HG02840 (cell line): ENCODE measurements around the gene SLC26A5.

ENCODE experiments used
- ATAC-seq: cut with Tn5 transposase; IDR thresholded peaks from one replicate; pipeline ENCODE4 v1.9.1; 2021; ENCODE audit warnings: mild to moderate bottlenecking, moderate library complexity, moderate number of reproducible peaks; ENCODE audit not compliant: unreplicated experiment, low FRiP score

SLC26A5 gene

DNA sequence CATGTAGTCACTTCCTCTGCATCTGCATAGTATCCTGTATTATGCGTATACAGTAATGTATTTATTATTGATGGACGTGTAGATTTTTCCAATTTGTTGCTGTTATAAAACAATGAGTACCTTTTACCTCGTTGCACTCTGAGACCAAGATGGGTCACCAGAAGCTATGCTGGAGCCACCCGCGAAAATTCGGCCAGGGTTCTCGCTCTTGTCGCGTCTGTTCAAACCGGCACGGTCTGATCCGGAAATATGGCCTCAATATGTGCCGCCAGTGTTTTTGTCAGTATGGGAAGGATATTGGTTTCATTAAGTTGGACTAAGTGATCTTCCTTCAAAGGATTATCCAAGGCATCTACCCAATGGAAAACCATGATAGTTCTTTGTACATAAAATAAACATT is 97.6 kb downstream of the SLC26A5 start:
- no peak for ATAC-seq

GRCh38 chr7:103347507-103348267 is 98.3 kb downstream of the SLC26A5 start, which contains the start of gene PSMC2:
TSS of gene PSMC2 (plus strand) at chr7:103347643. CDS start at chr7:103347712, 69 bp downstream.
- ATAC-seq: peak; percentile 53

- no peak for ATAC-seq
Observed at GRCh38 chr7:103346396-103346795, 99.6 kb downstream of the SLC26A5 start.

DNA sequence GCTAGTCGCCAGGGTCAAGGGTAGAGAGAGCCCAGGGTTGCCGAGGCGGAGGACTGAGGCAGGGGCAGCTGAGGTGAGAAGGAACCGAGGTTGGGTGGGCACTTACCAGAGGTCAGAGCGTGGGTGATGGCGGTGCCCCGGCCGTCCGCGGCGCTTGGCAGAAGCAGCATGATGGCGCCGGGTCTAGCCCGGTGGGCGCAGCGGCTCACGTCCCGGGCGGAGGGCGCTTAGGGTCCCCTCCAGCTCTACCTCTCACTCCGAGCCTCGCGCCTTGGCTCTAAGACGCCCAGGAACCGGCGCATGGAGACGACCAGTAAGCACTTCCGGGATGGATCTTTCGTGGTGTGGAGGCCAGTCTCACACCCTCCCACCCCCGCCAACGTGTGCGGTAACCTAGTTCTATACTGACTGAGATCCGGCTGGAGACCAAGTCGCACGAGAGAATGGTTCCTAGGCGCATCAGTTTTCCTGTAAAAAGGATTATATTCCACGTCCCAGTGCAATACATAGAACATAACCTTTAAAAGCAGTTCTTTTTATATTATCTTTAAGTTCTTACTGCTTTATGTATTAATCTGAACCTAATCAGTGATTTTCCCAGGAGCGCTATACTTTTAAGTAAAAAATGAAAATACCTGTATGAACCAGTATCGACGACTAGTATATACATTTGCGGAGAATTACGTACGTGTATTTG is 101.4 kb downstream of the SLC26A5 start, which contains the start of gene DNAJC2:
TSS of gene DNAJC2 (minus strand) at position 315 of the 697 bp plus-strand sequence. CDS start at position 170, 145 bp downstream.
- peak; percentile 70 for ATAC-seq

GRCh38 chr7:103343758-103344452 is 102.1 kb downstream of the SLC26A5 start:
- ATAC-seq: peak; percentile 1

GRCh38 chr7:103343332-103343731 is 102.7 kb downstream of the SLC26A5 start:
- no peak for ATAC-seq

GRCh38 chr7:103341466-103341865 is 104.5 kb downstream of the SLC26A5 start:
- ATAC-seq: no peak

DNA sequence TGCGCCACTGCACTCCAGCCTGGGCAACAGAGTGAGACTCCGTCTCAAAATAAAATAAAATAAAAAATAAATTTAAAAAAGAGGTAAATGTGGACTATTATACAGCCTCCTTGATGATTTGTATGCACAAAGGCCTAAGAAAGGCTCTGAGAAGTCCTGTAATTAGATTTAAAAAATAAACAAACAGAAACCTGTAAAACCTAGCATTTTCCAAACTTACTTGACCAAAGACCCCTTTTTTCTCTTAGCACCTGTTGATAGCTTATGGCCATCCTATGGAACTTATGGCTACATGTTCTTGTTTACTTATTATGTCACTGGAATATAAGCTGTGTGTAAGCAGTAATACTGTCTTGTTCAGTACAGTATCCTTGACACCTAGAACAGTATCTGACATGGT is 107.1 kb downstream of the SLC26A5 start:
- no peak for ATAC-seq

DNA sequence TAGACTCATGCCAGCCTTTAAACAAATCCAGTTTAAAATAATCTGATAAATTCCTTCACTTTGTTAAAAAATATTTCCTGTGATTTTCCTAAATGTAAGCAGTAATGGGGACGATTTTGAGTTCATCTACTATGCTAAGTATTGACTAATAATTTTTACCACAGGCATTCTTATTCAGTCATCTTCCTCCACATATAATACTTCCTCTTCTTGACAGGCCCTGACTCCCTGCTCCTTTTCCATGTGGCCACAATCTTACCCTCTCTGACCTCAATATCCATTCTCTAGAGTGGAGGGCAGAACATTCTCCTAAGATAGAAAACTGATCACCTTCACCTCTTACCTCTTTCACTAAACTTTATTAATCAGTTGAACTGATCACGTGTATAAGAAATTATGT is 109.2 kb downstream of the SLC26A5 start:
- no peak for ATAC-seq

DNA sequence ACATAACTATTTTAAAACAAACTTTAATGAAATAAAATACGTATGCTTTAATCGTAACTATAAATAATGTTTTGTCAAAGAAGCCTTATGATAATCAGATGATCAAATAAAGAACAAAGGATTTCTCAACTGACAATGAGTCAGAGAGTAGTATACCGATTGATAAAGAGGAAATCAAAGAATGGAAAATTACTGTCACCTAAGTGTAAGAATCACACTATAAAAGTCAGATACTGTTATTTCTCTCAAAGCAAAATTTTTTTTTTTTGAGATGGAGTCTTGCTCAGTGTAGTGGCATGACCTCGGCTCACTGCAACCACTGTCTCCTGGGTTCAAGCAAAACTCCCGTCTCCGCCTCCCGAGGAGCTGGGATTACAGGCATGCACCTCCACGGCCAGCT is 120.3 kb downstream of the SLC26A5 start:
- ATAC-seq: no peak
